ENCODE results near the gene HRH1. TPM values are rescaled to one million over a fixed set of nuclear protein-coding genes. Genes with fewer than 3 reads are reported as not detected.

Gene HRH1
- total and polyA plus RNA-seq, 2 of the 13 experiments (the other 11 are each of a cell fraction or from before 2014, with no cell fraction given) = not detected

- no peak for TF ChIP-seq PBX2 (CRISPR knock-in tag; IDR thresholded peaks at IDR 0.05)
- TF ChIP-seq TBX2 (CRISPR knock-in tag; IDR thresholded peaks at IDR 0.05; ENCODE audit: borderline replicate concordance) = no peak
- no peak for TF ChIP-seq ZSCAN25 (CRISPR knock-in tag; IDR thresholded peaks at IDR 0.05)
Observed at GRCh38 chr3:11230832-11231231, 76.5 kb downstream of the HRH1 start (continued).

DNA sequence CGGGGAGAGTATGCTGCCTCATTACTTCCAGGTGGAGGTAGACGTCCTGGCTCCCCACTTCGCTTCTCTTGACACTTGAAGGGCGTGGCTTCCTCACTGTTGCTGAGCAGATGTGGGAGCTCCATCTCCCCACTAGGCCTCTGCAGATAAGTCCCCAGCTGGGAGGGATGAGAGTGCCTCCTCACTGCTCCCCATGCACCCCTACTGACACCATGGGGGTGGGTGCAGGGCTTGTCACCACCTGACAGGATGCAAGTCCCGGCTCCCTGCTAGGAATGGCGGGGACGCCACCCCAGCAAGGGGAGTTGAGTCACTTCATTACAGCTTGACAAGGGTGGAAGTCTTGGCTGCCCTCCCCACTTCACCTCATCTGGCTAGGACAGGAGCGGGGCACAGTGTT lies 81.1 kb downstream of the HRH1 start:
- no peaks in the 10 kb centered on the region for H3K36me3 ChIP-seq (replicated peaks in 1 of 2; ENCODE audit: control insufficient read depth in 1 of 2, insufficient read depth in 2 of 2, low read length in 2 of 2)
- H3K79me2 ChIP-seq (ENCODE audit: insufficient read depth, low read length) = no peaks in the 10 kb centered on the region
- BruUV-seq (replicated peaks) = no TSS peak
- H3K4me1 ChIP-seq (ENCODE audit: insufficient read depth, low read length) = no peaks in the 10 kb centered on the region
- no peaks in the 10 kb centered on the region for H3K9me3 ChIP-seq (ENCODE audit: low read length)
- H2AFZ ChIP-seq (ENCODE audit: low read length) = no peak overlapping the region
- no peak overlapping the region for H3K9ac ChIP-seq (ENCODE audit: insufficient read depth, low read depth, low read length)
- H3K27me3 ChIP-seq (ENCODE audit: control insufficient read depth in 1 of 2, insufficient read depth in 2 of 2, low read length in 2 of 2) = peaks cover 0 to 3% of the 10 kb centered on the region in 2 experiments; a peak in 2 of 5 replicates
- intact Hi-C loops (cut with micrococcal nuclease; ENCODE audit: unreplicated experiment) (loop anchor here (5.0 kb wide), 1 partner anchor 417 kb away; no protein-coding TSS in a partner anchor), in situ Hi-C loops (cut with HindIII; ENCODE audit: extremely low pct_ligation_motif_present, low pct_unique_long_range_greater_than_20kb) (loop anchor here (5.0 to 10.0 kb wide), 2 partner anchors 102 to 419 kb away; no protein-coding TSS in a partner anchor)
- POLR2A ChIA-PET = no interaction called here
- no peak overlapping the region for H3K4me2 ChIP-seq (ENCODE audit: low read depth, low read length)
- CTCF ChIA-PET (ENCODE audit: low intra/inter-chr PET ratio, low total read pairs) = no interaction called here
- no peaks in the 10 kb centered on the region for H4K20me1 ChIP-seq (ENCODE audit: insufficient read depth, low read length)
- H3K4me3 ChIP-seq (replicated peaks in 1 of 3; ENCODE audit: insufficient read depth in 1 of 3, low read depth in 2 of 3, low read length in 3 of 3) = no peak overlapping the region
- DNase-seq (ENCODE audit: low spot score) = no peak
- no peak overlapping the region for H3K27ac ChIP-seq (ENCODE audit: extremely low read length, insufficient read depth, low read length)
- ATAC-seq = no peak
- WGBS (ENCODE audit: low lambda C conversion rate) = 31% methylated on average over 5 of the region's 8 CpGs
- no peak for FAIRE-seq
- TF ChIP-seq GABPA (IDR thresholded peaks at IDR 0.05; ENCODE audit: low read depth, low read length) (no peak), GABPA (CRISPR knock-in tag; IDR thresholded peaks at IDR 0.05; ENCODE audit: low read depth) (no peak), REL (CRISPR knock-in tag; conservative IDR thresholded peaks at IDR 0.05) (no peak), ZNF496 (CRISPR knock-in tag; IDR thresholded peaks at IDR 0.05; ENCODE audit: insufficient replicate concordance) (no peak), MIER3 (CRISPR knock-in tag; IDR thresholded peaks at IDR 0.05; ENCODE audit: borderline replicate concordance) (no peak), NFE2L2 (IDR thresholded peaks at IDR 0.05; ENCODE audit: low read length) (no peak), PAX8 (CRISPR knock-in tag; IDR thresholded peaks at IDR 0.05; ENCODE audit: borderline replicate concordance) (no peak), KAT7 (CRISPR knock-in tag; IDR thresholded peaks at IDR 0.05; ENCODE audit: borderline replicate concordance) (no peak), KLF9 (CRISPR knock-in tag; IDR thresholded peaks at IDR 0.05; ENCODE audit: low read depth) (no peak), AFF4 (CRISPR knock-in tag; IDR thresholded peaks at IDR 0.05) (no peak), KDM2A (CRISPR knock-in tag; IDR thresholded peaks at IDR 0.05; ENCODE audit: borderline replicate concordance, low read depth) (no peak), ZNF441 (CRISPR knock-in tag; IDR thresholded peaks at IDR 0.05; ENCODE audit: borderline replicate concordance) (no peak), NR2F1 (CRISPR knock-in tag; IDR thresholded peaks at IDR 0.05) (no peak), ZSCAN29 (CRISPR knock-in tag; conservative IDR thresholded peaks at IDR 0.05) (no peak)
- TF ChIP-seq, protein P1, sequence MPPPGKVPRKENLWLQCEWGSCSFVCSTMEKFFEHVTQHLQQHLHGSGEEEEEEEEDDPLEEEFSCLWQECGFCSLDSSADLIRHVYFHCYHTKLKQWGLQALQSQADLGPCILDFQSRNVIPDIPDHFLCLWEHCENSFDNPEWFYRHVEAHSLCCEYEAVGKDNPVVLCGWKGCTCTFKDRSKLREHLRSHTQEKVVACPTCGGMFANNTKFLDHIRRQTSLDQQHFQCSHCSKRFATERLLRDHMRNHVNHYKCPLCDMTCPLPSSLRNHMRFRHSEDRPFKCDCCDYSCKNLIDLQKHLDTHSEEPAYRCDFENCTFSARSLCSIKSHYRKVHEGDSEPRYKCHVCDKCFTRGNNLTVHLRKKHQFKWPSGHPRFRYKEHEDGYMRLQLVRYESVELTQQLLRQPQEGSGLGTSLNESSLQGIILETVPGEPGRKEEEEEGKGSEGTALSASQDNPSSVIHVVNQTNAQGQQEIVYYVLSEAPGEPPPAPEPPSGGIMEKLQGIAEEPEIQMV (CRISPR knock-in tag; IDR thresholded peaks at IDR 0.05; ENCODE audit: low read depth) = no peak
